Fibroblast of skin of right quadriceps (primary cell): ENCODE results near the gene ALKBH3.

Experiments used
- DNase-seq: peaks from one replicate; pipeline ENCODE4 v3.0.0-alpha.2; 2013

Gene ALKBH3

DNA sequence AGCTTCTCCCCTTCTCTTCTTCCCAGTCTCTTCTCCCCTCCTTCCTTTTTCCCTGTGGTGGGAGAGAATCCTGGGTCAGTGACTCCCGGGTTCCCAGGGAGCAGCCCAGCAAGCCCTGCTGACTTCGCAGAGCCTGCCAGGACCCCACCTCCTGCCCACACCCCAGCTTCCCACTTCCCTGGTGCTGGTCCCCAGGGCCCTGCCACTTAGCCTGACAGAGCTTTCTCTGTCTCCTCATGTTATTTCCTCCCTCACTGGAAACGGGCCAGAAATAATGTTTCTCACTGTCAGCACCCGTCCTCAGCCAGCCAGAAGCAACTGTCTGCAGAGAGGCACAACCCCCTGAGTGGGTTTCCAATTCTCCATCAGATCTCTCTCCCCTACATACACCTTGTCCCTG lies 88.9 kb downstream of the ALKBH3 start:
- no peak for DNase-seq
